PFSK-1 (cell line): Measurements from ENCODE around the gene CLEC3B.

Experiments used
- FOXP2 ChIP-seq: optimal IDR thresholded peaks from 2 replicates; pipeline ENCODE3; 2011; ENCODE audit warnings: borderline replicate concordance, control low read depth, inconsistent platforms; ENCODE audit not compliant: insufficient read depth; ENCODE audit errors: extremely low read length, extremely low read depth
- POLR2AphosphoS5 ChIP-seq: IDR thresholded peaks from 2 replicates; pipeline ENCODE4 v1.6.1; 2012; ENCODE audit warnings: low read depth, mild to moderate bottlenecking, control low read depth, low read length, moderate library complexity
- SIN3A ChIP-seq: IDR thresholded peaks from 2 replicates; pipeline ENCODE4 v1.6.1; 2012; ENCODE audit warnings: mild to moderate bottlenecking, low read length, moderate library complexity, borderline replicate concordance; ENCODE audit not compliant: insufficient read depth
- TAF1 ChIP-seq: IDR thresholded peaks from 2 replicates; pipeline ENCODE4 v1.6.1; 2012; ENCODE audit warnings: low read length, control low read depth, borderline replicate concordance; ENCODE audit not compliant: insufficient read depth
- TF ChIP-seq, protein P1 (sequence below), 2 experiments: IDR thresholded peaks; 2 replicates each; pipeline versions ENCODE4 v1.6.1 to v1.8.0; 2011 to 2012; ENCODE audit warnings: low read depth in 2 of 2, low read length in 2 of 2, control low read depth in 1 of 2, inconsistent platforms in 1 of 2, mild to moderate bottlenecking in 1 of 2, moderate library complexity in 1 of 2; ENCODE audit not compliant: insufficient read depth in 1 of 2

The CLEC3B gene

GRCh38 chr3:45010811-45011333 is 15.2 kb upstream of the CLEC3B start:
- TF ChIP-seq TAF1: no peak
- no peak for TF ChIP-seq FOXP2
- TF ChIP-seq, protein P1, sequence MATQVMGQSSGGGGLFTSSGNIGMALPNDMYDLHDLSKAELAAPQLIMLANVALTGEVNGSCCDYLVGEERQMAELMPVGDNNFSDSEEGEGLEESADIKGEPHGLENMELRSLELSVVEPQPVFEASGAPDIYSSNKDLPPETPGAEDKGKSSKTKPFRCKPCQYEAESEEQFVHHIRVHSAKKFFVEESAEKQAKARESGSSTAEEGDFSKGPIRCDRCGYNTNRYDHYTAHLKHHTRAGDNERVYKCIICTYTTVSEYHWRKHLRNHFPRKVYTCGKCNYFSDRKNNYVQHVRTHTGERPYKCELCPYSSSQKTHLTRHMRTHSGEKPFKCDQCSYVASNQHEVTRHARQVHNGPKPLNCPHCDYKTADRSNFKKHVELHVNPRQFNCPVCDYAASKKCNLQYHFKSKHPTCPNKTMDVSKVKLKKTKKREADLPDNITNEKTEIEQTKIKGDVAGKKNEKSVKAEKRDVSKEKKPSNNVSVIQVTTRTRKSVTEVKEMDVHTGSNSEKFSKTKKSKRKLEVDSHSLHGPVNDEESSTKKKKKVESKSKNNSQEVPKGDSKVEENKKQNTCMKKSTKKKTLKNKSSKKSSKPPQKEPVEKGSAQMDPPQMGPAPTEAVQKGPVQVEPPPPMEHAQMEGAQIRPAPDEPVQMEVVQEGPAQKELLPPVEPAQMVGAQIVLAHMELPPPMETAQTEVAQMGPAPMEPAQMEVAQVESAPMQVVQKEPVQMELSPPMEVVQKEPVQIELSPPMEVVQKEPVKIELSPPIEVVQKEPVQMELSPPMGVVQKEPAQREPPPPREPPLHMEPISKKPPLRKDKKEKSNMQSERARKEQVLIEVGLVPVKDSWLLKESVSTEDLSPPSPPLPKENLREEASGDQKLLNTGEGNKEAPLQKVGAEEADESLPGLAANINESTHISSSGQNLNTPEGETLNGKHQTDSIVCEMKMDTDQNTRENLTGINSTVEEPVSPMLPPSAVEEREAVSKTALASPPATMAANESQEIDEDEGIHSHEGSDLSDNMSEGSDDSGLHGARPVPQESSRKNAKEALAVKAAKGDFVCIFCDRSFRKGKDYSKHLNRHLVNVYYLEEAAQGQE (IDR thresholded peaks at IDR 0.05; ENCODE audit: insufficient read depth in 1 of 2, low read depth in 2 of 2, low read length in 2 of 2): no peak
- no peak for TF ChIP-seq SIN3A
- no peak for TF ChIP-seq POLR2AphosphoS5

DNA sequence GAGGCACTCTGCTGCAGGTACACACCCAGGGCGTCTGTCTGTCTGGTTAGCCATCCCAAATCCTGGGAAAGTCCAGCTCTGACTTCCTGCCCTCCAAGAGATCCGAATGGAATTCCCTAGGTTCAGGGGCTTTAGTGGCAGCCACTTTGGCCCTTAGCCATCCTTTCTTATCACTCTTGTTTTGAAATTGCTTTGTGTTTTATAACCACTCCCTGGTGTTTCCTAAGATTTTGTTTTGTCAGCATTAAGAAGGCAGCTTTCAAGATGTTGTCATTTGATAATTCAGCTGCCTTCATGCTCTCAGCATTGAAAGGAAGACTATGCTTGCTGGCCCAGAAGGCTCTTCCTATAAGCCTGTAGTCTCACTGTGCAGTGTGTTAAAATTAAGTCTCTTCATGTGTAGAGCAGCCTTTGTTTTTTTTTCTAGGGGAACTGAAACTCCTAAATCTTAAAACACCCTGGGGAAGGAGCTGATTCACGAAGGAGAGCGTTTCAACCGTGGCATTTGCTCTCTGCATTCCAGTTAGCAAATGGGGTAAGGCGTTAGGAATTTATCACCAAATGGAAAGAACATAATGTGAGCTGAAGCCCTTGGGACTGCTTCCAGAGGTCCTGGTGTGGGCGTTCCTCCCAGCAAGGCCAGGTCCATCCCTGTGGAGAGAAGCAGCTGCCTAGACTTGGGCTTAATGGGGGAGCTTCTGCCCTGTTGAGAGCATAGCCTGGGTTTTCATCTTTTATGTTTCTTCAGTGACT is 14.2 kb upstream of the CLEC3B start:
- TF ChIP-seq TAF1: no peak
- no peak for TF ChIP-seq POLR2AphosphoS5
- TF ChIP-seq, protein P1 (IDR thresholded peaks at IDR 0.05; ENCODE audit: insufficient read depth in 1 of 2, low read depth in 2 of 2, low read length in 2 of 2): no peak
- no peak for TF ChIP-seq FOXP2
- TF ChIP-seq SIN3A: no peak

- TF ChIP-seq TAF1: no peak
- TF ChIP-seq POLR2AphosphoS5: no peak
- no peak for TF ChIP-seq FOXP2
- TF ChIP-seq, protein P1 (IDR thresholded peaks at IDR 0.05; ENCODE audit: insufficient read depth in 1 of 2, low read depth in 2 of 2, low read length in 2 of 2): no peak
Measured at GRCh38 chr3:45012577-45012976, 13.5 kb upstream of the CLEC3B start.

- TF ChIP-seq TAF1 (no peak), SIN3A (no peak), FOXP2 (no peak), POLR2AphosphoS5 (no peak)
- TF ChIP-seq, protein P1 (IDR thresholded peaks at IDR 0.05; ENCODE audit: insufficient read depth in 1 of 2, low read depth in 2 of 2, low read length in 2 of 2): no peak
Measured at GRCh38 chr3:45016916-45017315, 9.2 kb upstream of the CLEC3B start.

- TF ChIP-seq POLR2AphosphoS5 (no peak), SIN3A (no peak), FOXP2 (no peak), TAF1 (no peak)
- TF ChIP-seq, protein P1 (IDR thresholded peaks at IDR 0.05; ENCODE audit: insufficient read depth in 1 of 2, low read depth in 2 of 2, low read length in 2 of 2): no peak
Measured at GRCh38 chr3:45017821-45018220, 8.3 kb upstream of the CLEC3B start.
